Osteocyte (in vitro differentiated cells): Measurements from ENCODE around the gene GFOD2. TPM values are rescaled to one million over a fixed set of nuclear protein-coding genes. Genes with fewer than 3 reads are reported as not detected.

Experiments
- DNase-seq: peaks from one replicate; pipeline ENCODE4 v3.0.0; 2021; ENCODE audit warnings: mixed read lengths; ENCODE audit not compliant: unreplicated experiment; ENCODE audit errors: extremely low spot score
- H3K27ac Mint-ChIP-seq: one replicate; pipeline ENCODE4 v1.8.0; 2021; ENCODE audit warnings: mild to moderate bottlenecking, mixed read lengths; ENCODE audit not compliant: unreplicated experiment
- H3K27me3 Mint-ChIP-seq: one replicate; pipeline ENCODE4 v1.8.0; 2021; ENCODE audit warnings: mixed read lengths; ENCODE audit not compliant: unreplicated experiment
- H3K36me3 Mint-ChIP-seq: one replicate; pipeline ENCODE4 v1.8.0; 2021; ENCODE audit warnings: mixed read lengths; ENCODE audit not compliant: unreplicated experiment
- H3K4me1 Mint-ChIP-seq: one replicate; pipeline ENCODE4 v1.8.0; 2021; ENCODE audit warnings: mixed read lengths; ENCODE audit not compliant: unreplicated experiment
- H3K4me3 Mint-ChIP-seq: one replicate; pipeline ENCODE4 v1.8.0; 2021; ENCODE audit warnings: mild to moderate bottlenecking, moderate library complexity, mixed read lengths; ENCODE audit not compliant: unreplicated experiment
- H3K9me3 Mint-ChIP-seq: one replicate; pipeline ENCODE4 v1.8.0; 2021; ENCODE audit warnings: mixed read lengths; ENCODE audit not compliant: unreplicated experiment
- CTCF ChIP-seq: fragments of 200-600 bp; sonication (generic); IDR thresholded peaks from 2 replicates; pipeline ENCODE4 v1.5.0; 2021; ENCODE audit warnings: antibody characterized with exemption, mild to moderate bottlenecking, moderate library complexity
- total RNA-seq: library from RNA; stranded (reverse); gene quantifications from 2 replicates; pipeline ENCODE4 v1.2.1, GENCODE V29; 2021

GFOD2 gene
- total RNA-seq, 1 donor from 2014 or later = 22.2 TPM

GRCh38 chr16:67677712-67678111 is 41.4 kb downstream of the GFOD2 start:
- TF ChIP-seq CTCF = no peak
- Mint-ChIP-seq H3K27ac (no peak overlapping the region), H3K27me3 (no peaks in the 10 kb centered on the region), H3K4me3 (no peak overlapping the region), H3K36me3 (peaks cover 7% of the 10 kb centered on the region), H3K9me3 (no peaks in the 10 kb centered on the region), H3K4me1 (peaks cover 16% of the 10 kb centered on the region)
- DNase-seq = no peak

- Mint-ChIP-seq H3K4me1 (peaks cover 20% of the 10 kb centered on the region), H3K4me3 (no peak overlapping the region), H3K27me3 (no peaks in the 10 kb centered on the region), H3K36me3 (peaks cover 2% of the 10 kb centered on the region), H3K27ac (no peak overlapping the region), H3K9me3 (no peaks in the 10 kb centered on the region)
- no peak for TF ChIP-seq CTCF
- no peak for DNase-seq
Measured at GRCh38 chr16:67676939-67677338, 42.2 kb downstream of the GFOD2 start.

DNA sequence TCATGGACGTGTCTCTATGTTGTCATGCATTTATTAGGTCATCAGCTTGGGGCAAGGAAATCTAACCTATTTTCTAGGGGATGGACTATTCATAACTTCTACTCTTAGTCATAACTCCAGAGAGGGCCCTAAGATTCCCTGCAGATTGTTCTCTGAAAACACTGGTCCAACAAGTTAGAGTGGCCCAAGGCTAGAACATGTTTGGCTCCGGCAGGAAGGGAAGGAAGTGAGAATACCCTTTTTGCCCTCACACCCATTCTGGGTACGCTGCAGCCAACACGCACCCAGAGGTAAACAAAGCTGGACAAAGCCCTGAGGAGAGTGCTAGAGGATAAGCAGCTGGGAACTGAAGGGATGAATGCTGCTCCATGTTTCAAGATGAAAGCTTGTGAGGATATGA is 42.6 kb downstream of the GFOD2 start:
- peaks cover 20% of the 10 kb centered on the region for H3K4me1 Mint-ChIP-seq
- H3K27ac Mint-ChIP-seq = no peak overlapping the region
- no peak for TF ChIP-seq CTCF

GRCh38 chr16:67675999-67676398 is 43.1 kb downstream of the GFOD2 start:
- Mint-ChIP-seq H3K27me3 (no peaks in the 10 kb centered on the region), H3K9me3 (no peaks in the 10 kb centered on the region), H3K27ac (no peak overlapping the region), H3K36me3 (peaks cover 2% of the 10 kb centered on the region), H3K4me3 (no peak overlapping the region), H3K4me1 (peaks cover 20% of the 10 kb centered on the region)
- TF ChIP-seq CTCF = no peak
- no peak for DNase-seq

More for the DNA sequence above, 42.6 kb downstream of the GFOD2 start:
- no peak for DNase-seq
- H3K27me3 Mint-ChIP-seq = no peaks in the 10 kb centered on the region
- H3K36me3 Mint-ChIP-seq = peaks cover 2% of the 10 kb centered on the region
- no peak overlapping the region for H3K4me3 Mint-ChIP-seq
- no peaks in the 10 kb centered on the region for H3K9me3 Mint-ChIP-seq

- no peak for DNase-seq
Measured at GRCh38 chr16:67675579-67675935, 43.6 kb downstream of the GFOD2 start.

More at GRCh38 chr16:67675579-67675935, 43.6 kb downstream of the GFOD2 start:
- H3K4me1 Mint-ChIP-seq = peaks cover 20% of the 10 kb centered on the region
- H3K27me3 Mint-ChIP-seq = no peaks in the 10 kb centered on the region
- no peaks in the 10 kb centered on the region for H3K36me3 Mint-ChIP-seq
- H3K27ac Mint-ChIP-seq = no peak overlapping the region
- H3K4me3 Mint-ChIP-seq = no peak overlapping the region
- TF ChIP-seq CTCF = no peak
- no peaks in the 10 kb centered on the region for H3K9me3 Mint-ChIP-seq
